GM12891 (cell line): ENCODE data around the gene TKT.

ENCODE experiments used
- POLR2AphosphoS5 ChIP-seq: IDR thresholded peaks from 2 replicates; pipeline ENCODE4 v1.6.1; 2011; ENCODE audit warnings: low read depth, low read length, control low read depth
- POU2F2 ChIP-seq: IDR thresholded peaks from 2 replicates; pipeline ENCODE4 v1.6.1; 2011; ENCODE audit warnings: low read depth, mild to moderate bottlenecking, control low read depth, low read length, moderate library complexity

DNA sequence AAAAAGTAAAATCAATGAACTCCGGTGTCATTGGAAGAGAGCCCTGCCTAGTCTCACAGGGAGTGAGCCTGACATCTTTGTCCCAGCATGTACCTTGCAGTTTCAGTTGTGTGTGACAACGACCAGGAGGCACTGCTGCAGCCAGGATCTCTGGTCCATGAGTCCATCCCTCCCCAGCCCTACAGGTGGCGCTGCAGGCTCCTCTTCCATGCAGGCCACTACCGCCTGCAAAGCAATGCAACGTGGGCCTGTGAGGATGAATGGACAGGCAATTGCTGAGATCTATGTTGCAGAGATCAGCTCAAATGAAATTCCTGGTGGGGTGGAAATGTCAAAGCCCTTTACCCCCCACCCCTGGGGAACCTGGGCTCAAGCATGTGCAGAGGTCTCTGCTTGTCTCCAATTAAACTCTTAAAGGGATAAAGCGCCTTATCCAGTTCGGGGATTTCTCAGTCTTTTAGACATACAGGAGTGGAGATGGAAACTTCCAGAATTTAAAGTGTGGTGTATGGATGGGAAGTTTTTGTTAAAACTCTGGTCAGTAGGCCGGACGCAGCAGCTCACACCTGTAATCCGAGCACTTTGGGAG, 35.8 kb downstream of the TKT start:
- no peak for TF ChIP-seq POLR2AphosphoS5
- no peak for TF ChIP-seq POU2F2
